Medulla oblongata (tissue), 1 donor: ENCODE measurements around the gene ESD.
A peak's percentile ranks its signal among the peaks of the same experiment; 100 is the strongest.
"Not testable (repeated sequence)": the region's sequence is repeated elsewhere in the genome, so short reads cannot be mapped to it uniquely, and the experiment has no call there.

Source experiments
- DNase-seq: peaks from one replicate; pipeline ENCODE4 v3.0.0-alpha.2; 2015; ENCODE audit errors: extremely low spot score

ESD gene

DNA sequence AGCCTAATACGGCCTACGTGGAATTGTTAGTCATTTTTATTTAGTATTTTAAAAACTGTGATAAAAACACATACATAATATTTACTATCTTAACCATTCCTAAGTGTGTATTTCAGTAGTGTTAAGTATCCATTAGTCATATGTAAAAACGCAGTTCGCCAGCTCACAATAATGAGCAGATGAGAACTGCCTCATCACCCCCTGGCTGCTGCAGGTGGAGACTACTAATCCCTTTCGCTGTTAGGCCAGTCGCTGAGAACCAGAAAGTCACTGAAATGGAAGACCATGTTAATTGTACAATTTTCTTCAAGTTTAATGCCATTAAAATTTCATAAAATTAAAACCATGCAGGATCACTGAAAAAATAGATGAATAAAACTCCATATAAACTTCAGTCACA lies 1.6 kb downstream of the ESD start:
- DNase-seq, result no peak

GRCh38 chr13:46783504-46783903 lies 13.5 kb downstream of the ESD start:
- DNase-seq, result no peak

- no peak for DNase-seq
Observed at GRCh38 chr13:46782691-46783090, 14.3 kb downstream of the ESD start.

GRCh38 chr13:46782066-46782465 lies 14.9 kb downstream of the ESD start:
- DNase-seq, result no peak

DNA sequence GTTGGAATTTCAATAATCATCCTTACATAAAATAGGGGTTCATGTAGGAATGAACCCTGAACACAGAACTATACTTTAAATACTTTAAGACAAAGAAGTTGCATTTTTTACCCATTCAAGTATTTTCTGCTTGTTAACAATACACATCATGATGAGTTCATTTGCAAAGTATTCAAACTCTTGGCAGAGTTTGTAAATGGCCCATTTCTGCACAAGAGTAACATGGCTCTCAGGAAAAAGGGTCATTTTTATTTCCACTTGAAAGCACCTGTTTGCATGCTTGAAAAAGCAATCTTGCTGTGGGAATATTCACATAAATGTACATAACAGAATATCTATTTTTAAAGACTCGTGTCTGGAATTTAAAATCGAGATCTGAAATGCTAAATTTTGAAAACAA lies 18.1 kb downstream of the ESD start:
- peak; percentile 27 for DNase-seq

DNA sequence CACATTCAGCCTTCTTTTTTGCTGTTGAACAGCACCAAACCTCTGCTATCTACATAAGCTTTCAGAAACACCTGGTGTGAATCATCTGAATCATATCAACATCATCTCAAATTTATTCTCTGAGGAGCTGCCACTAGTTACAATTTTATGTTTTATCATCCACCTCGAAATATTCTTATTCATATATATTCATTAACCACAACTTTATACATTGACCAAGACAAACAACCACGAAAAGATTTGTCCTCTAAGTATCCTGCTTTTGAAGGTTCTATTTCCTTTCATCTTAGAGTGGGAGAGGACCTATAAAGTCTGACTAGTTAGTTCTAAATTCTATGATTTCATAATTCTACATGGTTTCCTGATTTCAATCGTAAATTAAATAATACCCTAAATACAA lies 18.9 kb downstream of the ESD start:
- no peak for DNase-seq

GRCh38 chr13:46775385-46776107 lies 21.4 kb downstream of the ESD start:
- DNase-seq, result peak; percentile 32

GRCh38 chr13:46773541-46773940 lies 23.4 kb downstream of the ESD start:
- DNase-seq, result no peak

- no peak for DNase-seq
Observed at GRCh38 chr13:46771693-46772092, 25.3 kb downstream of the ESD start.

GRCh38 chr13:46769925-46770324 lies 27.0 kb downstream of the ESD start:
- DNase-seq, result not testable (repeated sequence)

DNA sequence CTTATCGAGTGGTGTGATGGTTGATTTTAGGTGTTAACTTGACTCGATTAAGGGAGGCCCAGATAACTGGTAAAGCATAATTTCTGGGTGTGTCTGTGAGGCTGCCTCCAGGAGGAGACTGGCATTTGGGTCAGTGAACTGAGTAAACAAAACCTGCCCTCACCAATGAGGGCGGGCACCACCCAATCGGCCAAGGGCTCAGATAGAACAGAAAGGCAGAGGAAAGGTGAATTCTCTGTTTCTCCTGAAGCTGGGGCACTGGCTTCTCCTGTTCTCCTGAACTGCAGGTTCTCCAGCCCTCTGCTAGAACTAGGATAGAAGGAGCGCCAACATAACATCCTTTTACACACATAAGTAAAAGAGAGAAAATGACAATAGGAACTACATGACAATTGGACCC lies 35.1 kb downstream of the ESD start:
- no peak for DNase-seq

GRCh38 chr13:46761174-46761573 lies 35.8 kb downstream of the ESD start:
- DNase-seq, result no peak

DNA sequence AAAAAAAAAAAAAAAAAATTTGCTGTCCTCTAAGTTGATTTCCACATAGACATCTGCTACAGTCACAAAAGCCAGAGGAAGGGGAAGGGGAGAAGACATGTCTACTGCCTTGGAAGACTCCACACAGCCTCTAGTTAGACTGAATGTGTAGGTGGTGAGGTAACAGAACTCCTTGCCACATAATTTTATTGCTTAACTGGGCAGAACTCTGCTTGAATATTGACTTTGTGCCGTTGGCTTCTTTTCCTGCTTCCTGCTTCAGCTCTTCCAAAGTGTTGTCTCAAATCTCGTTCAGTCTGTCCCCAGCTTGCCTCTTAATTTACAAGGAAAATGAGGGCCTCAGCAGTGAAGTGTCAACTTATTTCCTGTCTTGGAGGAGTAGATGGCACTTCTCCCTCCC lies 37.1 kb downstream of the ESD start:
- DNase-seq, result no peak

- DNase-seq, result no peak
Observed at GRCh38 chr13:46757640-46758039, 39.3 kb downstream of the ESD start.

- DNase-seq, result no peak
Observed at GRCh38 chr13:46756977-46757376, 40.0 kb downstream of the ESD start.

GRCh38 chr13:46755508-46755907 lies 41.5 kb downstream of the ESD start:
- DNase-seq, result not testable (repeated sequence)

- no peak for DNase-seq
Observed at GRCh38 chr13:46754812-46755211, 42.1 kb downstream of the ESD start.

DNA sequence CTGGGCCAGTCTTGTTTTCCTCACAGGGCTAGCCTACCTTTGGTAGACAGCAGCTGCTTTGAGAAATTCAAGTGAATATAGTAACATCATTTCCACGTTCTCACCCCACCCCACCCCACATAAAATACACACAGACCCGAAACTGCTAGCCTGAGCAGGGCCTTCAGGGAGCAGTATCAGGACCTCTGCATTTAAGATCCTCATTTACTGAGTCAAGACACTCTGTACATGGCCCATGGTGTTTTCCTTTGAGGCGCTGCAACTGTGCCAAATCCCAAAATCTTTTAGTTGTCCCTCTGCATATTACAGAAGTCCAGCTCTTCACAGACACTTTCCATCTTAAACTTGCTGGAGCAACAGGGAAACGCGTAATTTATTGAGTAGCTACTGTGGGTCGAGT lies 43.0 kb downstream of the ESD start:
- no peak for DNase-seq

DNA sequence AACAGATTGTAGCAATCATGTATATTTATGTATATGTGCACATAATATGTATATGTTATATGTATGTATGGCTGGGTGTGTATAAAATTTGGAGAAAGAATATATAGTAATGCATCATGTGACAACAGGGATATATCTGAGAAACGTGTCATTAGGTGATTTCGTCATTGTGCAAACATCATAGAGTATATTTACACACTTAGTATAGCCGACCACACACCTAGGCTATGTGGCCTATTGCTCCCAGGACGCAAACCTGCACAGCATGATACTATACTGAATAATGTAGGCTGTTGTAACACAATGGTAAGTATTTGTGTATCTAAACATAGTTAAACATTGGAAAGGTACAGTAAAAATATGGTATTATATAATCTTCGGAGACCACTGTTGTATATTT lies 43.8 kb downstream of the ESD start:
- no peak for DNase-seq

- peak; percentile 45 for DNase-seq
Observed at GRCh38 chr13:46751811-46752635, 44.9 kb downstream of the ESD start.

GRCh38 chr13:46749951-46750350 lies 47.0 kb downstream of the ESD start:
- DNase-seq, result no peak

- DNase-seq, result no peak
Observed at GRCh38 chr13:46748300-46748699, 48.7 kb downstream of the ESD start.
